ENCODE results near the gene AGBL3.

DNA sequence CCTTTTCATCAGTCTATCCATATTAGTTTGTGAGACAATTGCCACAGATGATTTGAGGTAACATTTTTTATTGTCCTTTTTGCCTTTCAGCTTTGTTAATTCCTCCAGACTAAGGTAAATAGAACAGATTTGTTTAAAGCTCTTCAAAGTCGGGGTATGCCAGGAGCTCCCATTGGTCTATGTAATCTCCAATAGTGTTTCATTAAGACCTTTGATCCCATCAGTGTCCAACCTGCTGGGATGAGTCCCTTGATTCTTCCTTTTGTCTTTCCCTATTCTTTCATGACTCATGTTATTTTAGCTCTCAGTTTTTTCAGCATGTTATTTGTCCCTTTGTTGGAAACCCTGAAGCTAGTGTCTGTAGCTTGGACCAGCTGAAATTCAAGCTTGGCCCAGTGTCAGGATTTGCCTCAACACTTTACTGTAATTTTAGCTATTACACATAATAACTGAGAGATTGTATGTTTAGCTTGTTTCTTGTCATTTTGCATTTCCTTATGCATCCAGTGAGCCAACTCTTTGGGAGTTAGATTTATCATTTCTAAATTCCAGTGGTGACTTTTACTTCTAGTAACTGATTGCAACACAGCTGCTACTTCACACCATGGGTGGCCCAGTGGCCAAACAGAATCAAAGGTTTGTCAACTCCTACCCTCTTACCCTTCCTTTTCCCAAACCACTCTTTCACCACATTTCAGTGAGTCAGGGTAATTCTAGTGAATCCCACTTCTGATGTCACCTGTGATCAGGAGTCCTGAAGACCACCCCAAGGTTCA lies 15.3 kb downstream of the AGBL3 start:
- TF ChIP-seq TAF1 (conservative IDR thresholded peaks at IDR 0.05) (no peak), CTCF (IDR thresholded peaks at IDR 0.05; ENCODE audit: low read depth, low read length, missing input control) (no peak), RAD21 (IDR thresholded peaks at IDR 0.05) (peak in 1 of 2 donors; percentile 8), HNF4G (IDR thresholded peaks at IDR 0.05) (no peak), JUND (IDR thresholded peaks at IDR 0.05) (no peak), EGR1 (IDR thresholded peaks at IDR 0.05; ENCODE audit: low read depth in 2 of 2) (no peak), GABPA (IDR thresholded peaks at IDR 0.05 in 1 of 2, conservative IDR thresholded peaks at IDR 0.05 in 1 of 2) (no peak), YY1 (IDR thresholded peaks at IDR 0.05) (peak; percentile 19)
- TF ChIP-seq, protein P1, sequence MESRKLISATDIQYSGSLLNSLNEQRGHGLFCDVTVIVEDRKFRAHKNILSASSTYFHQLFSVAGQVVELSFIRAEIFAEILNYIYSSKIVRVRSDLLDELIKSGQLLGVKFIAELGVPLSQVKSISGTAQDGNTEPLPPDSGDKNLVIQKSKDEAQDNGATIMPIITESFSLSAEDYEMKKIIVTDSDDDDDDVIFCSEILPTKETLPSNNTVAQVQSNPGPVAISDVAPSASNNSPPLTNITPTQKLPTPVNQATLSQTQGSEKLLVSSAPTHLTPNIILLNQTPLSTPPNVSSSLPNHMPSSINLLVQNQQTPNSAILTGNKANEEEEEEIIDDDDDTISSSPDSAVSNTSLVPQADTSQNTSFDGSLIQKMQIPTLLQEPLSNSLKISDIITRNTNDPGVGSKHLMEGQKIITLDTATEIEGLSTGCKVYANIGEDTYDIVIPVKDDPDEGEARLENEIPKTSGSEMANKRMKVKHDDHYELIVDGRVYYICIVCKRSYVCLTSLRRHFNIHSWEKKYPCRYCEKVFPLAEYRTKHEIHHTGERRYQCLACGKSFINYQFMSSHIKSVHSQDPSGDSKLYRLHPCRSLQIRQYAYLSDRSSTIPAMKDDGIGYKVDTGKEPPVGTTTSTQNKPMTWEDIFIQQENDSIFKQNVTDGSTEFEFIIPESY (IDR thresholded peaks at IDR 0.05): no peak
- TF ChIP-seq, protein P2, sequence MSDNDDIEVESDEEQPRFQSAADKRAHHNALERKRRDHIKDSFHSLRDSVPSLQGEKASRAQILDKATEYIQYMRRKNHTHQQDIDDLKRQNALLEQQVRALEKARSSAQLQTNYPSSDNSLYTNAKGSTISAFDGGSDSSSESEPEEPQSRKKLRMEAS (IDR thresholded peaks at IDR 0.05): no peak
- TF ChIP-seq, protein P3, sequence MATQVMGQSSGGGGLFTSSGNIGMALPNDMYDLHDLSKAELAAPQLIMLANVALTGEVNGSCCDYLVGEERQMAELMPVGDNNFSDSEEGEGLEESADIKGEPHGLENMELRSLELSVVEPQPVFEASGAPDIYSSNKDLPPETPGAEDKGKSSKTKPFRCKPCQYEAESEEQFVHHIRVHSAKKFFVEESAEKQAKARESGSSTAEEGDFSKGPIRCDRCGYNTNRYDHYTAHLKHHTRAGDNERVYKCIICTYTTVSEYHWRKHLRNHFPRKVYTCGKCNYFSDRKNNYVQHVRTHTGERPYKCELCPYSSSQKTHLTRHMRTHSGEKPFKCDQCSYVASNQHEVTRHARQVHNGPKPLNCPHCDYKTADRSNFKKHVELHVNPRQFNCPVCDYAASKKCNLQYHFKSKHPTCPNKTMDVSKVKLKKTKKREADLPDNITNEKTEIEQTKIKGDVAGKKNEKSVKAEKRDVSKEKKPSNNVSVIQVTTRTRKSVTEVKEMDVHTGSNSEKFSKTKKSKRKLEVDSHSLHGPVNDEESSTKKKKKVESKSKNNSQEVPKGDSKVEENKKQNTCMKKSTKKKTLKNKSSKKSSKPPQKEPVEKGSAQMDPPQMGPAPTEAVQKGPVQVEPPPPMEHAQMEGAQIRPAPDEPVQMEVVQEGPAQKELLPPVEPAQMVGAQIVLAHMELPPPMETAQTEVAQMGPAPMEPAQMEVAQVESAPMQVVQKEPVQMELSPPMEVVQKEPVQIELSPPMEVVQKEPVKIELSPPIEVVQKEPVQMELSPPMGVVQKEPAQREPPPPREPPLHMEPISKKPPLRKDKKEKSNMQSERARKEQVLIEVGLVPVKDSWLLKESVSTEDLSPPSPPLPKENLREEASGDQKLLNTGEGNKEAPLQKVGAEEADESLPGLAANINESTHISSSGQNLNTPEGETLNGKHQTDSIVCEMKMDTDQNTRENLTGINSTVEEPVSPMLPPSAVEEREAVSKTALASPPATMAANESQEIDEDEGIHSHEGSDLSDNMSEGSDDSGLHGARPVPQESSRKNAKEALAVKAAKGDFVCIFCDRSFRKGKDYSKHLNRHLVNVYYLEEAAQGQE (IDR thresholded peaks at IDR 0.05): no peak
- TF ChIP-seq, protein P4, sequence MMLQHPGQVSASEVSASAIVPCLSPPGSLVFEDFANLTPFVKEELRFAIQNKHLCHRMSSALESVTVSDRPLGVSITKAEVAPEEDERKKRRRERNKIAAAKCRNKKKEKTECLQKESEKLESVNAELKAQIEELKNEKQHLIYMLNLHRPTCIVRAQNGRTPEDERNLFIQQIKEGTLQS (IDR thresholded peaks at IDR 0.05): no peak

All from liver (tissue), 3 donors.